Measurements from ENCODE around the gene GALNT9. TPM values are rescaled to one million over a fixed set of nuclear protein-coding genes. Genes with fewer than 3 reads are reported as not detected.

The GALNT9 gene
- total RNA-seq, 1 experiment from 2014 or later = 0.36 TPM

- DNase-seq = no peak
Measured at GRCh38 chr12:132239796-132240668, 89.4 kb downstream of the GALNT9 start.

GRCh38 chr12:132239392-132239791 is 90.0 kb downstream of the GALNT9 start:
- no peak overlapping the region for H3K27ac ChIP-seq
- 0 out of 2 replicates have a peak, but pooled peaks cover 4% of the 10 kb centered on the region for H3K27me3 ChIP-seq
- H3K4me1 ChIP-seq = no peaks in the 10 kb centered on the region
- H3K36me3 ChIP-seq = no peaks in the 10 kb centered on the region
- H3K9me3 ChIP-seq (replicated peaks) = no peaks in the 10 kb centered on the region
- no peak for DNase-seq
- no peak overlapping the region for H3K4me3 ChIP-seq

More at GRCh38 chr12:132239796-132240668, 89.4 kb downstream of the GALNT9 start:
- 0 out of 2 replicates have a peak, but pooled peaks cover 4% of the 10 kb centered on the region for H3K27me3 ChIP-seq
- no peaks in the 10 kb centered on the region for H3K4me1 ChIP-seq
- H3K36me3 ChIP-seq = no peaks in the 10 kb centered on the region
- no peak overlapping the region for H3K4me3 ChIP-seq
- no peak overlapping the region for H3K27ac ChIP-seq
- H3K9me3 ChIP-seq (replicated peaks) = no peaks in the 10 kb centered on the region

- Histone ChIP-seq H3K9me3 (replicated peaks) (no peaks in the 10 kb centered on the region), H3K36me3 (no peaks in the 10 kb centered on the region), H3K27me3 (0 out of 2 replicates have a peak, but pooled peaks cover 4% of the 10 kb centered on the region), H3K4me1 (no peaks in the 10 kb centered on the region), H3K4me3 (no peak overlapping the region), H3K27ac (no peak overlapping the region)
- no peak for DNase-seq
Measured at GRCh38 chr12:132238884-132239283, 90.5 kb downstream of the GALNT9 start.

- Histone ChIP-seq H3K27me3 (0 out of 2 replicates have a peak, but pooled peaks cover 4% of the 10 kb centered on the region), H3K4me3 (no peak overlapping the region), H3K36me3 (no peaks in the 10 kb centered on the region), H3K4me1 (no peaks in the 10 kb centered on the region), H3K9me3 (replicated peaks) (no peaks in the 10 kb centered on the region), H3K27ac (no peak overlapping the region)
- DNase-seq = no peak
Measured at GRCh38 chr12:132238488-132238854, 90.9 kb downstream of the GALNT9 start.

GRCh38 chr12:132237772-132238487 is 91.5 kb downstream of the GALNT9 start:
- H3K4me1 ChIP-seq = no peaks in the 10 kb centered on the region
- H3K27me3 ChIP-seq = 0 out of 2 replicates have a peak, but pooled peaks cover 4% of the 10 kb centered on the region
- no peak overlapping the region for H3K4me3 ChIP-seq
- DNase-seq = no peak
- H3K9me3 ChIP-seq (replicated peaks) = no peaks in the 10 kb centered on the region
- H3K36me3 ChIP-seq = no peaks in the 10 kb centered on the region
- H3K27ac ChIP-seq = no peak overlapping the region

- H3K27me3 ChIP-seq = 0 out of 2 replicates have a peak, but pooled peaks cover 4% of the 10 kb centered on the region
- H3K36me3 ChIP-seq = no peaks in the 10 kb centered on the region
- peak; percentile 15 to 42 for DNase-seq
- H3K4me1 ChIP-seq = no peaks in the 10 kb centered on the region
- no peaks in the 10 kb centered on the region for H3K9me3 ChIP-seq (replicated peaks)
- no peak overlapping the region for H3K27ac ChIP-seq
- no peak overlapping the region for H3K4me3 ChIP-seq
Measured at GRCh38 chr12:132236930-132237771, 92.2 kb downstream of the GALNT9 start.

- H3K36me3 ChIP-seq = no peaks in the 10 kb centered on the region
- H3K9me3 ChIP-seq (replicated peaks) = no peaks in the 10 kb centered on the region
- H3K27me3 ChIP-seq = 0 out of 2 replicates have a peak, but pooled peaks cover 4% of the 10 kb centered on the region
- no peak overlapping the region for H3K27ac ChIP-seq
- H3K4me3 ChIP-seq = no peak overlapping the region
- no peaks in the 10 kb centered on the region for H3K4me1 ChIP-seq
- DNase-seq = peak in 1 of 2 experiments; percentile 22
Measured at GRCh38 chr12:132236129-132236929, 93.1 kb downstream of the GALNT9 start.

- Histone ChIP-seq H3K9me3 (replicated peaks) (no peaks in the 10 kb centered on the region), H3K4me1 (no peaks in the 10 kb centered on the region), H3K27ac (no peak overlapping the region), H3K36me3 (no peaks in the 10 kb centered on the region), H3K27me3 (0 out of 2 replicates have a peak, but pooled peaks cover 4% of the 10 kb centered on the region), H3K4me3 (no peak overlapping the region)
- no peak for DNase-seq
Measured at GRCh38 chr12:132235116-132235820, 94.1 kb downstream of the GALNT9 start.

GRCh38 chr12:132230381-132230780 is 99.0 kb downstream of the GALNT9 start:
- no peak overlapping the region for H3K4me3 ChIP-seq
- DNase-seq = no peak
- H3K27me3 ChIP-seq = no peaks in the 10 kb centered on the region
- H3K36me3 ChIP-seq = no peaks in the 10 kb centered on the region
- no peaks in the 10 kb centered on the region for H3K9me3 ChIP-seq (replicated peaks)
- H3K4me1 ChIP-seq = no peaks in the 10 kb centered on the region
- H3K27ac ChIP-seq = no peak overlapping the region

GRCh38 chr12:132229926-132230325 is 99.5 kb downstream of the GALNT9 start:
- no peak overlapping the region for H3K27ac ChIP-seq
- no peaks in the 10 kb centered on the region for H3K27me3 ChIP-seq
- no peak for DNase-seq
- no peaks in the 10 kb centered on the region for H3K4me1 ChIP-seq
- H3K36me3 ChIP-seq = no peaks in the 10 kb centered on the region
- no peak overlapping the region for H3K4me3 ChIP-seq
- no peaks in the 10 kb centered on the region for H3K9me3 ChIP-seq (replicated peaks)

- no peak for DNase-seq
- Histone ChIP-seq H3K4me3 (no peak overlapping the region), H3K36me3 (no peaks in the 10 kb centered on the region), H3K9me3 (replicated peaks) (no peaks in the 10 kb centered on the region), H3K4me1 (no peaks in the 10 kb centered on the region), H3K27me3 (no peaks in the 10 kb centered on the region), H3K27ac (no peak overlapping the region)
Measured at GRCh38 chr12:132229193-132229760, 100.1 kb downstream of the GALNT9 start.

GRCh38 chr12:132228476-132229192 is 100.8 kb downstream of the GALNT9 start:
- Histone ChIP-seq H3K27me3 (no peaks in the 10 kb centered on the region), H3K36me3 (no peaks in the 10 kb centered on the region), H3K4me3 (no peak overlapping the region), H3K9me3 (replicated peaks) (no peaks in the 10 kb centered on the region), H3K4me1 (no peaks in the 10 kb centered on the region), H3K27ac (no peak overlapping the region)
- DNase-seq = no peak
